Vagina (tissue), 2 donors: ENCODE measurements around the gene CST4. TPM values are rescaled to one million over a fixed set of nuclear protein-coding genes. Genes with fewer than 3 reads are reported as not detected.
A peak's percentile ranks its signal among the peaks of the same experiment; 100 is the strongest.

ENCODE experiments used
- DNase-seq, 2 donors: peaks; one replicate each; pipeline ENCODE4 v3.0.0-alpha.2; 2017; ENCODE audit errors: extremely low spot score in 2 of 2
- H3K27ac ChIP-seq: fragments of 200-600 bp; sonication (generic); one replicate; pipeline ENCODE4 v1.5.1; 2019
- H3K27me3 ChIP-seq: fragments of 200-600 bp; sonication (generic); one replicate; pipeline ENCODE4 v1.5.1; 2019
- H3K36me3 ChIP-seq, 2 donors: fragments of 200-600 bp; sonication (generic); one replicate each; pipeline ENCODE4 v1.5.1; 2017 to 2019
- H3K4me1 ChIP-seq: fragments of 200-600 bp; sonication (generic); one replicate; pipeline ENCODE4 v1.5.1; 2019
- H3K4me3 ChIP-seq, 2 donors: fragments of 200-600 bp; sonication (generic); 1 replicate in 1 of 2; 2 replicates in 1 of 2; pipeline ENCODE4 v1.5.1; 2016 to 2019
- H3K9me3 ChIP-seq: fragments of 200-600 bp; sonication (generic); one replicate; pipeline ENCODE4 v1.5.1; 2019
- POLR2A ChIP-seq, 2 donors: fragments of 450-650 bp; IDR thresholded peaks; one replicate each; pipeline ENCODE4 v1.6.1; 2017; ENCODE audit warnings: antibody characterized with exemption in 2 of 2, mild to moderate bottlenecking in 2 of 2, moderate library complexity in 2 of 2
- POLR2AphosphoS5 ChIP-seq, 2 donors: sonication (generic); formaldehyde crosslinking; IDR thresholded peaks; one replicate each; pipeline ENCODE4 v1.9.0; 2017; ENCODE audit warnings: antibody characterized with exemption in 2 of 2, mild to moderate bottlenecking in 2 of 2, low read depth in 1 of 2; ENCODE audit not compliant: insufficient read depth in 1 of 2
- intact Hi-C: fragments of 100-400 bp; cut with DNase I; formaldehyde crosslinking; loops from one replicate; pipeline ENCODE4 v1.15.1; 2023
- total RNA-seq: library from RNA; depleted of rRNA; stranded (reverse); fragments of >200 nt; gene quantifications from one replicate; pipeline ENCODE4 v1.2.3, GENCODE V29; 2016
- TF ChIP-seq, protein P1 (sequence below), 3 experiments: fragments of 450-650 bp in 2 of 3; fragments of 200-600 bp in 1 of 3; sonication (generic) in 1 of 3; IDR thresholded peaks; one replicate each; pipeline ENCODE4 v1.5.1; 2017 to 2019; ENCODE audit warnings: antibody characterized with exemption in 3 of 3, mild to moderate bottlenecking in 2 of 3, moderate library complexity in 2 of 3

Gene CST4
- total RNA-seq, 1 donor from 2014 or later: not detected

DNA sequence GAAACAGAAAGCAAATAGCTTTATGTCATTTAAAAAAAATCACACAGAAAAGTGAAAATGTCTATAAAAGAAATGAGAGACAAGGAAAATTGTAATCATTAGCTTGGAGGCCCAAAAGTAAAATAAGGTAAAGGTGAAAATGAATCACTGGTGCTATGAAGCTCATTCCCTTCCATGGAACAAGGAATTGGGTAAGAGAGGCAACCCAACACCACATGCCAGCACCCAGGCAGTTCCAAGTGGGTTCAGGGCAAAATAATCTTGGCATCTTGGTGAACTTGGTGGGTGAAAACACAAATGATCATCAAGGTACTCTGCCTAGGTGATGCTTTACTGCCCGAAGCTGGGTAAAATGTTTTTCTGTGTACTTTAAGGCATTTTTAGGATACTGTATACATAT is 16.7 kb downstream of the CST4 start:
- Histone ChIP-seq H3K4me1 (no peaks in the 10 kb centered on the region), H3K36me3 (no peaks in the 10 kb centered on the region), H3K27ac (no peak overlapping the region), H3K27me3 (no peaks in the 10 kb centered on the region), H3K9me3 (no peaks in the 10 kb centered on the region), H3K4me3 (no peak overlapping the region)
- TF ChIP-seq POLR2AphosphoS5 (IDR thresholded peaks at IDR 0.05; ENCODE audit: insufficient read depth in 1 of 2, low read depth in 1 of 2) (no peak), POLR2A (IDR thresholded peaks at IDR 0.05) (no peak)
- TF ChIP-seq, protein P1, sequence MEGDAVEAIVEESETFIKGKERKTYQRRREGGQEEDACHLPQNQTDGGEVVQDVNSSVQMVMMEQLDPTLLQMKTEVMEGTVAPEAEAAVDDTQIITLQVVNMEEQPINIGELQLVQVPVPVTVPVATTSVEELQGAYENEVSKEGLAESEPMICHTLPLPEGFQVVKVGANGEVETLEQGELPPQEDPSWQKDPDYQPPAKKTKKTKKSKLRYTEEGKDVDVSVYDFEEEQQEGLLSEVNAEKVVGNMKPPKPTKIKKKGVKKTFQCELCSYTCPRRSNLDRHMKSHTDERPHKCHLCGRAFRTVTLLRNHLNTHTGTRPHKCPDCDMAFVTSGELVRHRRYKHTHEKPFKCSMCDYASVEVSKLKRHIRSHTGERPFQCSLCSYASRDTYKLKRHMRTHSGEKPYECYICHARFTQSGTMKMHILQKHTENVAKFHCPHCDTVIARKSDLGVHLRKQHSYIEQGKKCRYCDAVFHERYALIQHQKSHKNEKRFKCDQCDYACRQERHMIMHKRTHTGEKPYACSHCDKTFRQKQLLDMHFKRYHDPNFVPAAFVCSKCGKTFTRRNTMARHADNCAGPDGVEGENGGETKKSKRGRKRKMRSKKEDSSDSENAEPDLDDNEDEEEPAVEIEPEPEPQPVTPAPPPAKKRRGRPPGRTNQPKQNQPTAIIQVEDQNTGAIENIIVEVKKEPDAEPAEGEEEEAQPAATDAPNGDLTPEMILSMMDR (IDR thresholded peaks at IDR 0.05): no peak
- DNase-seq: no peak
- intact Hi-C loops: no loop called here

DNA sequence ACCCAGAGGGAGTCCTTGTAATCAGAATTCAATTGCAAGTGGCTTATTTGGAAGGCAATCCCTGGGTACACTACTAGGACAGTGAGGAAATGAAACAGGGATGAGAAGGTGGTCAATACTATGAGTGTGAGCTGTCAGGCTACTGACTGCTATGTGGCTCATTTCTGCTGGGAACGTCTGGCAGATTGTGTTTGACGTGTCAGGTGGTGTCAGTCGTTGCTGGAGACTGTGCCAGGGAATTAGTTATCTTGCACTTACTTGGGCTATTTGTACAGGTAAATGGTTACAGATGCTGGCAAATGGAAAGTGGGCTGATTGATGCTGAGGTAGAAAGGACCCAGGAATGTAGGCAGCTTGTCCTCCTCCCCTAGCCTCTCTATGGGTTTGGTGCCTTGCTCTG is 17.4 kb downstream of the CST4 start:
- Histone ChIP-seq H3K9me3 (no peaks in the 10 kb centered on the region), H3K27ac (no peak overlapping the region), H3K4me3 (no peak overlapping the region), H3K36me3 (no peaks in the 10 kb centered on the region), H3K4me1 (no peaks in the 10 kb centered on the region), H3K27me3 (no peaks in the 10 kb centered on the region)
- peak in 1 of 2 donors; percentile 64 for DNase-seq
- intact Hi-C loops: no loop called here
- TF ChIP-seq POLR2A (IDR thresholded peaks at IDR 0.05) (no peak), POLR2AphosphoS5 (IDR thresholded peaks at IDR 0.05; ENCODE audit: insufficient read depth in 1 of 2, low read depth in 1 of 2) (no peak)
- TF ChIP-seq, protein P1 (IDR thresholded peaks at IDR 0.05): no peak

DNA sequence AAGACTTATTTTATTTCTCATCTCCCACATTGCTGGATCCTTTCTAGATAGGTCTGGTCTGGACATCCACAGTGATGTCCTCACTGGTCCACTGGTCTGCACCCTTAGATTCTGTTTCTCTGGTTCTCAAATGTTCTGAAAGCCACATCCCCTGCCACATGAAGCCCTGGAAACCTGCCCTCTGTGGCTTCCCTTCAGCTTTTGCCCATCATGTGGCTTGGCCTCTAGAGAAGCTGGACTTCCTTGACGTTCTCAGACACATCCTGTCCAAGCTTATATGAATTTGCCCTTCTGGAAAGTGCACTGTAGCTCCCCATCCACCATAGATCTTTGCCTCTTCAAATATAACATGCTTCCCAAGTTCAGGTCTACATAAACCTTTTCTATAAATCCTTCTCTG is 18.5 kb downstream of the CST4 start:
- Histone ChIP-seq H3K4me1 (no peaks in the 10 kb centered on the region), H3K36me3 (no peaks in the 10 kb centered on the region), H3K27ac (no peak overlapping the region), H3K9me3 (no peaks in the 10 kb centered on the region), H3K27me3 (no peaks in the 10 kb centered on the region), H3K4me3 (no peak overlapping the region)
- peak in 1 of 2 donors; percentile 52 for DNase-seq
- TF ChIP-seq, protein P1 (IDR thresholded peaks at IDR 0.05): no peak
- TF ChIP-seq POLR2A (IDR thresholded peaks at IDR 0.05): no peak
- TF ChIP-seq POLR2AphosphoS5 (IDR thresholded peaks at IDR 0.05; ENCODE audit: insufficient read depth in 1 of 2, low read depth in 1 of 2): no peak
- intact Hi-C loops: no loop called here

- H3K36me3 ChIP-seq: no peaks in the 10 kb centered on the region
- peak; percentile 10 to 31 for DNase-seq
- H3K27me3 ChIP-seq: no peaks in the 10 kb centered on the region
- intact Hi-C loops: loop anchor here (10.0 kb wide), 1 partner anchor 225 kb away; no protein-coding TSS in a partner anchor
- TF ChIP-seq POLR2AphosphoS5 (IDR thresholded peaks at IDR 0.05; ENCODE audit: insufficient read depth in 1 of 2, low read depth in 1 of 2) (no peak), POLR2A (IDR thresholded peaks at IDR 0.05) (no peak)
- TF ChIP-seq, protein P1 (IDR thresholded peaks at IDR 0.05): no peak
- no peak overlapping the region for H3K4me3 ChIP-seq
- no peak overlapping the region for H3K27ac ChIP-seq
- no peaks in the 10 kb centered on the region for H3K4me1 ChIP-seq
- no peaks in the 10 kb centered on the region for H3K9me3 ChIP-seq
Observed at GRCh38 chr20:23669866-23670265, 19.0 kb downstream of the CST4 start.

DNA sequence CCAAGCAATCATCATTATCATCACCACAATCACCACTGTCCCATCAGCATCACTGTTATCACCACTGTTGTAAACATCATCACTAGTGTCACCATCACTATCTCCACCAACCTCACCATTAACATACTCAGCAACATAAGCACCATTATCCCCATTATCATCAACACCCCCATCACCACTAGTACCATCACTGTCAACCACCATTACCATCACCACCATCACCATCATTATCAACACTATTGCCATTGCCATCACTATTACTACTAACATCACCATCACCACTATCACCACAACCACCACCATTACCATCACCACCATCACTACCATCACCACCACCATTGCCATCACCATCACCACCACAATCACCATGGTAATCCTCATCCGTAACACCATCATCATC is 19.5 kb downstream of the CST4 start:
- TF ChIP-seq, protein P1 (IDR thresholded peaks at IDR 0.05): no peak
- no peak for TF ChIP-seq POLR2AphosphoS5 (IDR thresholded peaks at IDR 0.05; ENCODE audit: insufficient read depth in 1 of 2, low read depth in 1 of 2)
- no peaks in the 10 kb centered on the region for H3K9me3 ChIP-seq
- H3K27ac ChIP-seq: no peak overlapping the region
- no peaks in the 10 kb centered on the region for H3K27me3 ChIP-seq
- H3K4me1 ChIP-seq: no peaks in the 10 kb centered on the region
- no peak overlapping the region for H3K4me3 ChIP-seq
- H3K36me3 ChIP-seq: no peaks in the 10 kb centered on the region
- peak in 1 of 2 donors; percentile 6 for DNase-seq
- intact Hi-C loops: loop anchor here (10.0 kb wide), 1 partner anchor 225 kb away; no protein-coding TSS in a partner anchor
